OCI-LY3 (cell line): ENCODE data around the gene CCDC8.

Experiments
- H2AFZ ChIP-seq: fragments of 200-600, 300-600 bp; shearing (Covaris generic); 2 replicates; pipeline ENCODE4 v1.6.0; 2014; ENCODE audit warnings: antibody characterized with exemption, low read depth, low read length
- H3K27ac ChIP-seq: fragments of 200-600, 300-600 bp; sonication (generic); 2 replicates; pipeline ENCODE4 v1.5.1; 2014; ENCODE audit warnings: mild to moderate bottlenecking, low read length, moderate library complexity, mixed read lengths
- H3K27me3 ChIP-seq: fragments of 200-600, 300-600 bp; sonication (generic); 2 replicates; pipeline ENCODE4 v1.6.1; 2014; ENCODE audit warnings: low read depth, low read length, mixed read lengths
- H3K36me3 ChIP-seq: fragments of 200-600, 300-600 bp; sonication (generic); replicated peaks from 2 replicates; pipeline ENCODE3; 2014; ENCODE audit warnings: low read depth, low read length, mixed read lengths
- H3K4me1 ChIP-seq: fragments of 300-600, 200-600 bp; sonication (generic); 2 replicates; pipeline ENCODE4 v1.6.1; 2014; ENCODE audit warnings: low read length, mixed read lengths
- H3K4me2 ChIP-seq: fragments of 200-600, 300-600 bp; sonication (generic); 2 replicates; pipeline ENCODE4 v1.6.1; 2014; ENCODE audit warnings: low read length, mixed read lengths
- H3K4me3 ChIP-seq: fragments of 300-600, 200-600 bp; sonication (generic); 2 replicates; pipeline ENCODE4 v1.5.1; 2014; ENCODE audit warnings: antibody characterized with exemption, mild to moderate bottlenecking, low read length, moderate library complexity
- H3K79me2 ChIP-seq: fragments of 300-600, 200-600 bp; shearing (Covaris generic); 2 replicates; pipeline ENCODE4 v1.6.1; 2014; ENCODE audit warnings: mild to moderate bottlenecking, low read length, mixed read lengths
- H3K9ac ChIP-seq: fragments of 300-600, 200-600 bp; shearing (Covaris generic); 2 replicates; pipeline ENCODE4 v1.6.0; 2014; ENCODE audit warnings: mild to moderate bottlenecking, low read length, moderate library complexity
- H3K9me3 ChIP-seq: fragments of 200-600, 300-600 bp; shearing (Covaris generic); 2 replicates; pipeline ENCODE4 v1.6.1; 2014; ENCODE audit warnings: low read length, mixed read lengths; ENCODE audit not compliant: insufficient read depth
- H4K20me1 ChIP-seq: fragments of 200-600, 300-600 bp; sonication (generic); 2 replicates; pipeline ENCODE4 v1.6.1; 2016; ENCODE audit warnings: low read length, mixed read lengths; ENCODE audit not compliant: insufficient read depth
- EZH2phosphoT487 ChIP-seq: fragments of 200-600 bp; shearing (Covaris generic); IDR thresholded peaks from 2 replicates; pipeline ENCODE4 v1.6.1; 2018; ENCODE audit warnings: antibody characterized with exemption, mixed run types, low read depth
- TF ChIP-seq, protein P1 (sequence below): fragments of 200-600, 300-600 bp; sonication (generic); IDR thresholded peaks from 2 replicates; pipeline ENCODE4 v1.5.1; 2014; ENCODE audit warnings: antibody characterized with exemption, low read length, low read depth

CCDC8 gene

DNA sequence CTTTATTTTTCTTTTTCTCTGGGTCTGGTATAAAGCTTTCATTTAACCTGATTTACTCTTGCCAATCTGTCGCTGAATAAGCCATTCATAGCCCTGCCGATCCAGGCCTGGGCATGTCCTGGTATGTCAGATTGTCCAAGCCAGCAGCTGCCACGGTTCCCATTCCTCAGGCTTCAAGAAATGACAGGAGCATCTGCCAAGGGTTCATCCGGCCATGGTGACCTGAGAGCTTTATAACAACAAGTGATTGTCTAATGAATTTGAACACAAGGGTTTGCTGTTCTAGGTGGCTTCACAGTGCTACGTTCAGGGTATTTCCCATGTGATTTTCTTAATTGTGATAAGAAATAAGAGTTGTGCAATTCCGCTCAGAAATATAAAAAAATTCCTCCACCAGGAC lies 38.0 kb upstream of the CCDC8 start:
- H3K4me2 ChIP-seq = no peak overlapping the region
- no peak overlapping the region for H3K9ac ChIP-seq
- peaks cover 6% of the 10 kb centered on the region; the same call in 1 of the 2 replicates for H3K9me3 ChIP-seq
- no peaks in the 10 kb centered on the region for H3K79me2 ChIP-seq
- no peak overlapping the region for H2AFZ ChIP-seq
- peaks cover 10% of the 10 kb centered on the region for H3K4me1 ChIP-seq
- H3K27ac ChIP-seq = no peak overlapping the region
- peaks cover 11% of the 10 kb centered on the region for H3K27me3 ChIP-seq
- no peaks in the 10 kb centered on the region for H3K36me3 ChIP-seq
- no peak for TF ChIP-seq EZH2phosphoT487
- TF ChIP-seq, protein P1, sequence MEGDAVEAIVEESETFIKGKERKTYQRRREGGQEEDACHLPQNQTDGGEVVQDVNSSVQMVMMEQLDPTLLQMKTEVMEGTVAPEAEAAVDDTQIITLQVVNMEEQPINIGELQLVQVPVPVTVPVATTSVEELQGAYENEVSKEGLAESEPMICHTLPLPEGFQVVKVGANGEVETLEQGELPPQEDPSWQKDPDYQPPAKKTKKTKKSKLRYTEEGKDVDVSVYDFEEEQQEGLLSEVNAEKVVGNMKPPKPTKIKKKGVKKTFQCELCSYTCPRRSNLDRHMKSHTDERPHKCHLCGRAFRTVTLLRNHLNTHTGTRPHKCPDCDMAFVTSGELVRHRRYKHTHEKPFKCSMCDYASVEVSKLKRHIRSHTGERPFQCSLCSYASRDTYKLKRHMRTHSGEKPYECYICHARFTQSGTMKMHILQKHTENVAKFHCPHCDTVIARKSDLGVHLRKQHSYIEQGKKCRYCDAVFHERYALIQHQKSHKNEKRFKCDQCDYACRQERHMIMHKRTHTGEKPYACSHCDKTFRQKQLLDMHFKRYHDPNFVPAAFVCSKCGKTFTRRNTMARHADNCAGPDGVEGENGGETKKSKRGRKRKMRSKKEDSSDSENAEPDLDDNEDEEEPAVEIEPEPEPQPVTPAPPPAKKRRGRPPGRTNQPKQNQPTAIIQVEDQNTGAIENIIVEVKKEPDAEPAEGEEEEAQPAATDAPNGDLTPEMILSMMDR = no peak
- H3K4me3 ChIP-seq = no peak overlapping the region
- no peaks in the 10 kb centered on the region for H4K20me1 ChIP-seq

DNA sequence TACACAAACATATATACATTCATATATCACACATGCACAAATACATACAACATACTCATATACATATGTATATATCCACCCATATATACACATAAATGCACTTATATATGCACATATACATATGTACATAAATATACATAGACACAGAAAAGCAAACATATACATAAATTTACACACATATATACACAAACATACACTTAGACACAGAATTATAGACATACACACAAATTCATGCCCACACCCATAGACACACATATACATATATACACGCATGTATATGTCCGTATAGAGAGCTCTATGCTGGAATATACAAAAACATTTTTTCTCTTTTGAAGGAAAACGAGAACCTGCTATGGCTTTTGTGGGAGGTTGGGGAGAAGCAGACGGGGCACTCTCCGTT lies 37.4 kb upstream of the CCDC8 start:
- Histone ChIP-seq H4K20me1 (no peaks in the 10 kb centered on the region), H3K9ac (no peak overlapping the region), H3K9me3 (peaks cover 6% of the 10 kb centered on the region; the same call in 1 of the 2 replicates), H3K4me2 (no peak overlapping the region), H3K36me3 (no peaks in the 10 kb centered on the region), H3K4me1 (peaks cover 10% of the 10 kb centered on the region), H3K4me3 (no peak overlapping the region), H3K27me3 (peaks cover 11% of the 10 kb centered on the region), H3K79me2 (no peaks in the 10 kb centered on the region), H2AFZ (no peak overlapping the region), H3K27ac (no peak overlapping the region)
- no peak for TF ChIP-seq EZH2phosphoT487
- TF ChIP-seq, protein P1 = no peak

DNA sequence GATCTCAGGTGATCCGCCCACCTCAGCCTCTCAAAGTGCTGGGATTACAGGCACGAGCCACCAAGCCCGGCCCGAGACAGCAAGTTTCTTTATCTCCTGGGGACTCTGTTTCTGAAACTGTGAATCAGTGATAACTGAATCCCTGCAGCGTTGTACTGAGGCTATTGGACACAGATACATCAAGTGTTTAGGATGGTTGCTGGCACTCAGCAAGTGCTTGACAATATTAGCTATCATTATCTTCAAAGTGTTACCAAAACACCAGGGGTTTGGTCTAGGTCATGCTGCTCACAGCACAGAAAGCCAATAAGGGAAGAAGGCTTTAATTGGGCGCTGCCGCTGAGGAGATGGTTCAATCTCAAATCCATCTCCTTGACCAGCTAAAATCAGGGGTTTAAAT lies 35.9 kb upstream of the CCDC8 start:
- H4K20me1 ChIP-seq = no peaks in the 10 kb centered on the region
- H3K4me2 ChIP-seq = no peak overlapping the region
- H3K4me1 ChIP-seq = peaks cover 10% of the 10 kb centered on the region
- peaks cover 11% of the 10 kb centered on the region for H3K27me3 ChIP-seq
- H3K79me2 ChIP-seq = no peaks in the 10 kb centered on the region
- no peak for TF ChIP-seq EZH2phosphoT487
- TF ChIP-seq, protein P1 = no peak
- H3K4me3 ChIP-seq = no peak overlapping the region
- H3K9me3 ChIP-seq = peaks cover 6% of the 10 kb centered on the region; the same call in 1 of the 2 replicates
- no peak overlapping the region for H2AFZ ChIP-seq
- no peak overlapping the region for H3K9ac ChIP-seq
- H3K36me3 ChIP-seq = no peaks in the 10 kb centered on the region
- no peak overlapping the region for H3K27ac ChIP-seq

DNA sequence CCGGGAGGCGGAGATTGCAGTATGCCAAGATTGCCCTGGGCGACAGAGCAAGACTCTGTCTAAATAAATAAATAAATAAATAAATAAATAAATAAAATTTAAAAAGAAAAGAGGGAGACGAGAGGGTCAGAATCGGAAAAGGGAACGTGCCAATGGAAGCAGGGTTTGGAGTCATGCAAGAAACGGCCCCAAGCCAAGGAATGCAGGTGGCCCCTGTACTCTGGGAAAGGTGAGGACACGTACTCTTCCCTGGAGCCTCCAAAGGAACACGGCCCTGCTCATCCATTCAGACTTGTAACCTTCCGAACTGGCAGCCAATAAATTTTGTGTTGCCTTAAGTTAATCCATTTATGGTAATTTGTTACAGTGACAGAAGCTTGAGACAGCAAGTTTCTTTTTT lies 35.2 kb upstream of the CCDC8 start:
- Histone ChIP-seq H3K9ac (no peak overlapping the region), H3K4me1 (peaks cover 10% of the 10 kb centered on the region), H2AFZ (no peak overlapping the region), H3K4me3 (no peak overlapping the region), H3K4me2 (no peak overlapping the region), H4K20me1 (no peaks in the 10 kb centered on the region), H3K27me3 (peaks cover 9% of the 10 kb centered on the region), H3K9me3 (peaks cover 6% of the 10 kb centered on the region; the same call in 1 of the 2 replicates), H3K36me3 (no peaks in the 10 kb centered on the region), H3K79me2 (no peaks in the 10 kb centered on the region), H3K27ac (no peak overlapping the region)
- no peak for TF ChIP-seq EZH2phosphoT487
- TF ChIP-seq, protein P1 = no peak
